ENCODE data around the gene HDAC5.

Gene HDAC5

DNA sequence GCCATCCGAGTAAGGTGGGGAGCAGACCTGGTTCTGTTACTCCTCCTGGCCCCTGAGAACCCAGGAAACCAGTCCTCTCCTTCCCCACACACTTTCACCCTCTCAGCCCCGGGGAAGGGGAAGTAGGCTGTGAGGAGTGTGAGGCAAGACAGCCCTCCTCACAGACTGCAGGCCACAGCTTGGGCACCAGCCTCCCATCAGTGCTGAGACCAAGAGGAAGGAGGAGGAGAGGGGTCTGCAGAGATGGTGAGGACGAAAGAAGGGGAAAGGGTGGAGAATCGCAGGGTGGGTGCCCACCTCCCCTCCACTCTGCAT, 45.9 kb downstream of the HDAC5 start:
- Histone ChIP-seq H3K27me3 (replicated peaks; ENCODE audit: control insufficient read depth, insufficient read depth, low read length, poor library complexity, severe bottlenecking) (no peaks in the 10 kb centered on the region), H3K27ac (ENCODE audit: insufficient read depth, low read length, poor library complexity, severe bottlenecking) (no peak overlapping the region), H3K9me3 (ENCODE audit: control insufficient read depth, low read length) (no peaks in the 10 kb centered on the region), H3K36me3 (ENCODE audit: control insufficient read depth, insufficient read depth, low read length) (peaks cover 34% of the 10 kb centered on the region), H3K4me3 (ENCODE audit: insufficient read depth, low read depth, low read length, poor library complexity, severe bottlenecking) (no peak overlapping the region), H3K4me1 (ENCODE audit: control insufficient read depth, insufficient read depth, low read length, poor library complexity, severe bottlenecking) (no peaks in the 10 kb centered on the region)
- no peak for DNase-seq

DNA sequence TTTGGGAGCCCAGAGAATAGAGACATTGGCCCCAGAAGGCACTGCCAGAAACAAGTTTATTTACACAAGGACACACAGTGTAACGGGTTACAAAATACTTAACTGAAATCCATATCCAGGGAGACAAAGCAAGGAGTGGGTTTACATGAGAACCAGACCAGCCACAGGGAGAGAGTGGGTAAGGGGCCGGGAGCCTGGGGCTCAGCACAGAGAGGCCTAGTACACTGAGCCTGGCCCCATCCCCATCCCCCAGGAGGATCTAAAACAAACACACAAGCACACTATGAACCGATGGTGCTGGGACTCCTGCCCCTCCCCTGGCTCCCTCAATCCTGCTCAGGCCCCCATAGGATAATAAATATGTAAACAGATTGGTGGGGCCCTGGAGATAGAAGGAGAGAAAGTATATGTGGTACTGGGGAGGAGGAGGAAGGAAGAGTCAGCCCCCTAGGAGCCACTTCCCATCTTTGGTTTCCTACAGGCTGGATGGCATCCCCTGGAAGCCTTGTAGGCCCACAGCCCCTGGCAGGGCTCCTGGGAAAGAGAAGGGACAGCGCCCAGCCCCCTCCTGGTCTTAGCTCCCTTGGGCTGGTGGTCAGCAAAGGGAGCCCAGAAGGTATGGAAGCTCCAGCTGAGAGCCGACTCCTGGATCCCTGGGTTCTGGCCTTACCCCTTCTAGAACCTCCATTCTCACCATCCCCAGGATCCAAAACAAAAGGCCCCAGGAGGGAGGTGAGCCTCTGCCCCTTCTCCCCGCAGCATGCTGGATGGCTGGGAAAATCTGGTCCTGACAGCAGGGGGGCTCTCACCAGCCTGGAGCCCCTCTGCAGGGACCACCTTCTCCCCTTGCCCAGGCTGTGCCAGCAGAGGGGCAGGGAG, 46.5 kb downstream of the HDAC5 start:
- no peaks in the 10 kb centered on the region for H3K27me3 ChIP-seq (replicated peaks; ENCODE audit: control insufficient read depth, insufficient read depth, low read length, poor library complexity, severe bottlenecking)
- no peaks in the 10 kb centered on the region for H3K9me3 ChIP-seq (ENCODE audit: control insufficient read depth, low read length)
- H3K4me1 ChIP-seq (ENCODE audit: control insufficient read depth, insufficient read depth, low read length, poor library complexity, severe bottlenecking): no peaks in the 10 kb centered on the region
- no peak overlapping the region for H3K27ac ChIP-seq (ENCODE audit: insufficient read depth, low read length, poor library complexity, severe bottlenecking)
- no peak overlapping the region for H3K4me3 ChIP-seq (ENCODE audit: insufficient read depth, low read depth, low read length, poor library complexity, severe bottlenecking)
- peaks cover 31% of the 10 kb centered on the region for H3K36me3 ChIP-seq (ENCODE audit: control insufficient read depth, insufficient read depth, low read length)
- no peak for DNase-seq

DNA sequence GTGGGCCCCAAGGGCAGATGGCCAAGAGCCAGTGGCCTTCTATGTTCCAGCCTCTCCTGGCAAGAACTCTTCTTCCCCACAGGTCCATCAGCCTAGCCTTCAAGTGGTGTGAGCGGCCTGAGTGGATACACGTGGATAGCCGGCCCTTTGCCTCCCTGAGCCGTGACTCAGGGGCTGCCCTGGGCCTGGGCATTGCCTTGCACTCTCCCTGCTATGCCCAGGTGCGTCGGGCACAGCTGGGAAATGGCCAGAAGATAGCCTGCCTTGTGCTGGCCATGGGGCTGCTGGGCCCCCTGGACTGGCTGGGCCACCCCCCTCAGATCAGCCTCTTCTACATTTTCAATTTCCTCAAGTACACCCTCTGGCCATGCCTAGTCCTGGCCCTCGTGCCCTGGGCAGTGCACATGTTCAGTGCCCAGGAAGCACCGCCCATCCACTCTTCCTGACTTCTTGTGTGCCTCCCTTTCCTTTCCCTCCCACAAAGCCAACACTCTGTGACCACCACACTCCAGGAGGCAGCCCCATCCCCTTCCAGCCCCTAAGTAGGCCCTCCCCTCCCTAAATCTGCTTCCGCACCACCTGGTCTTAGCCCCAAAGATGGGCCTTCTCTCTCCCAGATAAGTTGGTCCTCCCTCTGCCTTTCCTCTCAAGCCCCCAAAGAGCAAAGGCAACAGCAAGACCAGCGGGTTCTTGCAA, 47.7 kb downstream of the HDAC5 start:
- Histone ChIP-seq H3K4me1 (ENCODE audit: control insufficient read depth, insufficient read depth, low read length, poor library complexity, severe bottlenecking) (peaks cover 7% of the 10 kb centered on the region), H3K27me3 (replicated peaks; ENCODE audit: control insufficient read depth, insufficient read depth, low read length, poor library complexity, severe bottlenecking) (no peaks in the 10 kb centered on the region), H3K27ac (ENCODE audit: insufficient read depth, low read length, poor library complexity, severe bottlenecking) (no peak overlapping the region), H3K4me3 (ENCODE audit: insufficient read depth, low read depth, low read length, poor library complexity, severe bottlenecking) (no peak overlapping the region), H3K9me3 (ENCODE audit: control insufficient read depth, low read length) (no peaks in the 10 kb centered on the region), H3K36me3 (ENCODE audit: control insufficient read depth, insufficient read depth, low read length) (peaks cover 25% of the 10 kb centered on the region)
- no peak for DNase-seq

DNA sequence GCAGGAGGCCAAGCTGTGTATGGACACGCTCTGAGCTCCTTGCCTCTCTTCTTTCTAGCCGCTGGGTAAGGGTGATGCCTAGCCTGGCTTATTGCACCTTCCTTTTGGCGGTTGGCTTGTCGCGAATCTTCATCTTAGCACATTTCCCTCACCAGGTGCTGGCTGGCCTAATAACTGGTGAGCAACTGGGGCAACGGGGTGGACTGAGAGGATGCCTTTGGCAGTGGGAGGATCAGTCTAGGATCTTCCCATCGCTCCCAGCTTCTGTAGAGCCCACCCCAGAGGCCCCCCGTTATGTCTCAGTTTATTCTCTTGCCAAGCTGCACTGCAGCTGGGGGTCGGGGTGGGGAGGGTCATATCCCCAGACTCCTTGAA, 48.5 kb downstream of the HDAC5 start:
- no peak for DNase-seq
- H3K36me3 ChIP-seq (ENCODE audit: control insufficient read depth, insufficient read depth, low read length): peaks cover 16% of the 10 kb centered on the region
- H3K27ac ChIP-seq (ENCODE audit: insufficient read depth, low read length, poor library complexity, severe bottlenecking): no peak overlapping the region
- peaks cover 7% of the 10 kb centered on the region for H3K4me1 ChIP-seq (ENCODE audit: control insufficient read depth, insufficient read depth, low read length, poor library complexity, severe bottlenecking)
- no peak overlapping the region for H3K4me3 ChIP-seq (ENCODE audit: insufficient read depth, low read depth, low read length, poor library complexity, severe bottlenecking)
- no peaks in the 10 kb centered on the region for H3K9me3 ChIP-seq (ENCODE audit: control insufficient read depth, low read length)
- no peaks in the 10 kb centered on the region for H3K27me3 ChIP-seq (replicated peaks; ENCODE audit: control insufficient read depth, insufficient read depth, low read length, poor library complexity, severe bottlenecking)

DNA sequence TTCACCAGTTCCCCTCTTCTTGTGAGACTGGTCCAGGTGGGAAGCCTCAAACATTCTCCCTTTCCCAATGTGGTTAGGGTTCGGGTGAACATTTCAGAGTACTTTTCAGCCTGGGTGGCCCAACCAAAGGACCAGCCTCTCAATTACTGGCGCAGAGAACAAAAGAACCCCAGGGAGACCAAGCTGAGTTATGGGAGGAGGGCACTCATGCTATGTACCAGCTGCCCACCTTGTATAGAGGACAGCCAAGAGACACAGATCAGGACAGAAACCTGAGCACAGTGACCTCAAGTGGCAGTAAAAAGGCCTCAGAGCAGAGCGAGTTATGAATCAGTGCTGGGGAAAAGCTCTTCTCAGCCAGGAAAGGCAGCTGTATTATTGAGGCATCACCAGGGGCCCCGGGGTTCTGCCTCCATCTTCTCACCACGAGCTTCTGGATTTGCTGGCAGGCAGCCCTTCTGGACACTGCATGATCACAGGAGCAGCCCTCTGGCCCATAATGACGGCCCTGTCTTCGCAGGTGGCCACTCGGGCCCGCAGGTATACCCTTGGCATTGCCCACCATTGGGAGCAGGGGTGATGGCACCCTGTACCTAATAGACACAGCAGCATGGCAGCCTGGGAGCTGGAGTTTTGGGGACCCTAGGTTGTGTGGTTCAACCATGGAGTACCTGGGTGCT, 49.1 kb downstream of the HDAC5 start:
- H3K27ac ChIP-seq (ENCODE audit: insufficient read depth, low read length, poor library complexity, severe bottlenecking): no peak overlapping the region
- H3K4me3 ChIP-seq (ENCODE audit: insufficient read depth, low read depth, low read length, poor library complexity, severe bottlenecking): no peak overlapping the region
- no peaks in the 10 kb centered on the region for H3K27me3 ChIP-seq (replicated peaks; ENCODE audit: control insufficient read depth, insufficient read depth, low read length, poor library complexity, severe bottlenecking)
- no peak for DNase-seq
- no peaks in the 10 kb centered on the region for H3K9me3 ChIP-seq (ENCODE audit: control insufficient read depth, low read length)
- peaks cover 7% of the 10 kb centered on the region for H3K4me1 ChIP-seq (ENCODE audit: control insufficient read depth, insufficient read depth, low read length, poor library complexity, severe bottlenecking)
- H3K36me3 ChIP-seq (ENCODE audit: control insufficient read depth, insufficient read depth, low read length): peaks cover 15% of the 10 kb centered on the region

DNA sequence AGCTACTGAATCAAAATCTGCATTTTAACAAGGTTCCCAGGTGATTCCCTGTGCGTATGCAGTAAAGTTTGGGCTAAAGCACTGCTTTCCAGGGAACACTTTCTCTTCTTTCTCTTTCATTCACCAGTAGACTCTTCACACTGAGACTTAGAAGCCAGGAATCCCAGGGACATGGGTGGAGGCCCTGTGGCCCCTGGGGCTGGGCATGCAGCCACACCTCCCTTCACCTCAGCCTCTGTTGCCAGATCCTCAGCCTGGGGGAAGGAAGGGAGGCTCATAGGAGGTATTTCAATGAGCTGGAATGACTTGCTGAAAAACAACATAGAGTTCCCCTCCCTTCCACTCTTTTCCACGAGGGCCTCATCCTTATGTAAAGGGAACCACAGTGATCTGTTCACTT, 51.7 kb downstream of the HDAC5 start:
- H3K27ac ChIP-seq (ENCODE audit: insufficient read depth, low read length, poor library complexity, severe bottlenecking): peak overlapping the region; percentile 73
- H3K36me3 ChIP-seq (ENCODE audit: control insufficient read depth, insufficient read depth, low read length): no peaks in the 10 kb centered on the region
- no peak for DNase-seq
- H3K4me3 ChIP-seq (ENCODE audit: insufficient read depth, low read depth, low read length, poor library complexity, severe bottlenecking): peak overlapping the region; percentile 1
- no peaks in the 10 kb centered on the region for H3K9me3 ChIP-seq (ENCODE audit: control insufficient read depth, low read length)
- H3K4me1 ChIP-seq (ENCODE audit: control insufficient read depth, insufficient read depth, low read length, poor library complexity, severe bottlenecking): peaks cover 7% of the 10 kb centered on the region
- no peaks in the 10 kb centered on the region for H3K27me3 ChIP-seq (replicated peaks; ENCODE audit: control insufficient read depth, insufficient read depth, low read length, poor library complexity, severe bottlenecking)

DNA sequence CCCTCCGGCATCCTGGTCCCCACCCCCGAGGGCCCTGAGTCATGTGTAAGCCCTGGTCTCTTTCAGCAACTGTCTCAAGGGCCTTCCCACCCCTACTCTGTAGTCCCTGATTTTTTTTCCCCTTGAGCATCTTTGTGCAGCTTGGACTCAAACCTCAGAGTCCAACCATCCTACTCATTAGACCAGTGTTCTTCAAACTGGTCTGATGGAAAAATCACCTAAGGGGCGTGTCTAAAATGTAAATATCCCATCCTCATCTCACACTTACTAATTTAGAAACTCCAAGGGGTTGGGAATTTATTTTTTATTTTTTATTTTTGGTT, 52.3 kb downstream of the HDAC5 start:
- Histone ChIP-seq H3K4me3 (ENCODE audit: insufficient read depth, low read depth, low read length, poor library complexity, severe bottlenecking) (peak overlapping the region; percentile 69), H3K36me3 (ENCODE audit: control insufficient read depth, insufficient read depth, low read length) (no peaks in the 10 kb centered on the region), H3K9me3 (ENCODE audit: control insufficient read depth, low read length) (no peaks in the 10 kb centered on the region), H3K27ac (ENCODE audit: insufficient read depth, low read length, poor library complexity, severe bottlenecking) (peak overlapping the region; percentile 73), H3K4me1 (ENCODE audit: control insufficient read depth, insufficient read depth, low read length, poor library complexity, severe bottlenecking) (peaks cover 7% of the 10 kb centered on the region), H3K27me3 (replicated peaks; ENCODE audit: control insufficient read depth, insufficient read depth, low read length, poor library complexity, severe bottlenecking) (no peaks in the 10 kb centered on the region)
- no peak for DNase-seq

DNA sequence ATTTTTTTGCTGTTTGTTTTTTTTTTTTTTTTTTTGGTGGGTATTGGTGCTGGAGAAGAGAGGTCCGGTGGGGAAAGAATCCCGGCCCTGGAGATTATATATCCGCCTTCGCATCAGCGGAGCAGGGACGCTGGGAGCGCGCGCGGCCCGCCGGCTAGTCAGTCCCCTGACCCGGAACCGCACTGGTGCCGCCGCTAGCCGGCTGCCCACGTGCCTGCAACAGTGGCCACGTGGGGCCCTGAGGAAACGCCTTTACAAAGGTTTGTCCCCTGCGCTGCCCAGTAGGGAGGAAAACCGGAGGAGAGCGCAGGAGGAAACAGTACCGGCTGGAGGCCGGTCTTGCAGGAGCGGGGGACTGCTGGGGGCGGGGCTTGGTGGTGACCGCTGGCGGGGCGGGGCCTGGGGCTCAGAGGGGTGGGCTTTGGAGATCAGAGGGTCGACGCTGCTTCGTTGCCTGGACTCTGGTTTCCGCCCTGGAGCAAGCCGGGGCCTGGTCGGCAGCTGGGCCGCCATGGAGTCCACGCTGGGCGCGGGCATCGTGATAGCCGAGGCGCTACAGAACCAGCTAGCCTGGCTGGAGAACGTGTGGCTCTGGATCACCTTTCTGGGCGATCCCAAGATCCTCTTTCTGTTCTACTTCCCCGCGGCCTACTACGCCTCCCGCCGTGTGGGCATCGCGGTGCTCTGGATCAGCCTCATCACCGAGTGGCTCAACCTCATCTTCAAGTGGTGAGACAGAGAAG, 52.8 kb downstream of the HDAC5 start, which contains the start of gene G6PC3:
G6PC3 (plus strand) TSS at position 281 of the 743 bp plus-strand sequence; CDS start at position 512, 231 bp downstream.
- Histone ChIP-seq H3K27ac (ENCODE audit: insufficient read depth, low read length, poor library complexity, severe bottlenecking) (peak within 1 kb of the TSS; percentile 73), H3K9me3 (ENCODE audit: control insufficient read depth, low read length) (no peaks in the 10 kb centered on the region), H3K4me3 (ENCODE audit: insufficient read depth, low read depth, low read length, poor library complexity, severe bottlenecking) (peak within 1 kb of the TSS; percentile 69), H3K4me1 (ENCODE audit: control insufficient read depth, insufficient read depth, low read length, poor library complexity, severe bottlenecking) (peaks cover 11% of the 10 kb centered on the region), H3K36me3 (ENCODE audit: control insufficient read depth, insufficient read depth, low read length) (no peaks in the 10 kb centered on the region), H3K27me3 (replicated peaks; ENCODE audit: control insufficient read depth, insufficient read depth, low read length, poor library complexity, severe bottlenecking) (no peaks in the 10 kb centered on the region)
- peak; percentile 56 to 70 (median 60) for DNase-seq

DNA sequence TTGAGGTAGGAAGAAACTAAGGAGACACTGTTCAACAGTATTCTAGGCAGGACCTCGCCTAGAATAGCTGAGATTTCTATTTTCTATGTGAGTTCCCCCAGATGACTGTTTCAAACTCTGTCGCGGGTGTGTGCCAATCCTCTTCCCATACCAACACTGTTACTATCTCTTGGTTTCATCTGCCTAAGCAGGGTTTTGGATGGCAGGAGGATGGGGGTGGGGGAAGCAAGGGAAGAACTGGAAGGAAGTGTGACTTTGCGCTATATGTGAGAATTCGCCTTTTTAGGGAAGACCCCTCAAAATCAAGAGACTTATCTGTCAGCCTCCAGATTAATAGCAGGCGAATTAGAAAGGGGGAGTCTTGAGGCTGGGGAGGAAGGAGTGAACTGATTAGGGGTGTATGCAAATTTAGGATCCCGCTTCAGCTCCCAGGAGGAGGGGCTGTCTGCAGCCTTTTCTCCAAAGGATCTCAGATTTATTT, 53.4 kb downstream of the HDAC5 start:
- no peak for DNase-seq
- Histone ChIP-seq H3K27me3 (replicated peaks; ENCODE audit: control insufficient read depth, insufficient read depth, low read length, poor library complexity, severe bottlenecking) (no peaks in the 10 kb centered on the region), H3K27ac (ENCODE audit: insufficient read depth, low read length, poor library complexity, severe bottlenecking) (peak overlapping the region; percentile 73), H3K36me3 (ENCODE audit: control insufficient read depth, insufficient read depth, low read length) (no peaks in the 10 kb centered on the region), H3K9me3 (ENCODE audit: control insufficient read depth, low read length) (no peaks in the 10 kb centered on the region), H3K4me1 (ENCODE audit: control insufficient read depth, insufficient read depth, low read length, poor library complexity, severe bottlenecking) (peaks cover 17% of the 10 kb centered on the region), H3K4me3 (ENCODE audit: insufficient read depth, low read depth, low read length, poor library complexity, severe bottlenecking) (peak overlapping the region; percentile 69)
